Measurements from ENCODE around the gene KRABD2.

Gene KRABD2

DNA sequence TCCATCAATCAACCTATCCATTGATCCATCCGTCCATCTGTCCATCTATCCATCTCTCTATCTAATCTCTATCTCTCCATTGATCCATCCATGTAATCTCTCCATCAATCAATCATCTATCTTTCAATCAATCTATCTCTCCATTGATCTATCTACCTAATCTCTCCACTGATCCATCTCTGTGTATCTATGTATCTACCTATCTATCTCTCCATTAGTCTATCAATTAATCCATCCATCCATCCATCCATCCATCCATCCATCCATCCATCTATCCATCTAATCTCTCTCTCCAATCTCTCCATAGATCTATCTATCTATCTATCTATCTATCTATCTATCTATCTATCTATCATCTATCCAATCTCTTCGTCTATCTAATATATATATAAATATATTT, 24.6 kb upstream of the KRABD2 start:
- 27% methylated on average over 2 of the region's 2 CpGs for WGBS (ENCODE audit: insufficient coverage, insufficient replicate concordance, low lambda C conversion rate, missing lambda C conversion rate)
- in situ Hi-C loops (cut with MboI) = no loop called here
- H3K27me3 ChIP-seq (replicated peaks in 1 of 2; ENCODE audit: control insufficient read depth in 2 of 2, insufficient read depth in 2 of 2, low read length in 1 of 2) = peaks cover 0 to 2% of the 10 kb centered on the region in 2 experiments; a peak in 2 of 4 replicates
- intact Hi-C loops (cut with micrococcal nuclease; ENCODE audit: unreplicated experiment) = no loop called here
- no peaks in the 10 kb centered on the region for H3K36me3 ChIP-seq (ENCODE audit: control insufficient read depth in 2 of 2, insufficient read depth in 2 of 2, low read length in 1 of 2)
- no peak overlapping the region for H2AFZ ChIP-seq (ENCODE audit: control insufficient read depth, low read depth, low read length)
- no peak overlapping the region for H3K27ac ChIP-seq (ENCODE audit: control insufficient read depth, insufficient read depth)
- ATAC-seq (no peak), DNase-seq (ENCODE audit: low read depth, low spot score) (no peak), FAIRE-seq (no peak)
- BruUV-seq (replicated peaks) = no TSS peak
- RAD21 ChIA-PET (ENCODE audit: unreplicated experiment) = no interaction called here
- no peaks in the 10 kb centered on the region for H3K4me1 ChIP-seq (ENCODE audit: control insufficient read depth, insufficient read depth, low read length)
- H3K9ac ChIP-seq (ENCODE audit: control insufficient read depth, insufficient read depth, low read length) = no peak overlapping the region
- CTCF ChIA-PET = interaction anchor here (0.7 kb wide), 1 partner anchor 9 kb away, joined by 6 read pairs; no protein-coding TSS in a partner anchor
- no peak overlapping the region for H3K4me3 ChIP-seq
- POLR2A ChIA-PET = no interaction called here
- SMC1A ChIA-PET (ENCODE audit: uncharacterized antibody, unreplicated experiment) = no interaction called here
- TF ChIP-seq SREBF1 (IDR thresholded peaks at IDR 0.05; ENCODE audit: low read length) = no peak
- no peak for TF ChIP-seq DPF2 (IDR thresholded peaks at IDR 0.05)
- no peaks in the 10 kb centered on the region for H3K79me2 ChIP-seq (ENCODE audit: control insufficient read depth, insufficient read depth, low read length)
- H4K20me1 ChIP-seq (ENCODE audit: control insufficient read depth, insufficient read depth) = no peaks in the 10 kb centered on the region
- no peak overlapping the region for H3K4me2 ChIP-seq (ENCODE audit: control insufficient read depth, insufficient read depth)
- no peaks in the 10 kb centered on the region for H3K9me3 ChIP-seq (replicated peaks; ENCODE audit: control insufficient read depth, insufficient read depth, low read length)

DNA sequence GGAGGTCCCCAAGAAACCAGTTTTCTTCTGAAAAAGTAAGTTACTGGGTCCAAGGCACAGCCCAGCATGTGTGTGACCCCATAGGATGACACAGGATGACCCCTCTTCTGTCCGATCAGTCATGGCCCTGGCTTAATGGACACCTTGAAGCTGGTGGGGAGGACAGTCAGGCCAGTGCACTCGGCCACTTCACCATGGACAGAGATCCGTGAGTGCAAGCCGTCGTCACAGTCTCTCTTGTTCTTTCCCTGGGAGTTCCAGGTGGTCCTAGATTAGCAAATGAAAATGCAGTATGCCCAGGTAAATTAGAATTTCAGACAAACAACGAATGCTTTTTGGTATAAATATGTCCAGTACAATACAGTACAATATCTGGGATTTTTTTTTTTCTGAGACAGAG, 22.5 kb upstream of the KRABD2 start:
- Histone ChIP-seq H3K79me2 (ENCODE audit: control insufficient read depth, insufficient read depth, low read length) (no peaks in the 10 kb centered on the region), H3K4me3 (no peak overlapping the region), H3K4me1 (ENCODE audit: control insufficient read depth, insufficient read depth, low read length) (no peaks in the 10 kb centered on the region), H3K9me3 (replicated peaks; ENCODE audit: control insufficient read depth, insufficient read depth, low read length) (no peaks in the 10 kb centered on the region), H4K20me1 (ENCODE audit: control insufficient read depth, insufficient read depth) (no peaks in the 10 kb centered on the region), H3K27ac (ENCODE audit: control insufficient read depth, insufficient read depth) (no peak overlapping the region), H3K27me3 (replicated peaks in 1 of 2; ENCODE audit: control insufficient read depth in 2 of 2, insufficient read depth in 2 of 2, low read length in 1 of 2) (peaks cover 0 to 2% of the 10 kb centered on the region in 2 experiments; a peak in 2 of 4 replicates), H3K4me2 (ENCODE audit: control insufficient read depth, insufficient read depth) (no peak overlapping the region), H2AFZ (ENCODE audit: control insufficient read depth, low read depth, low read length) (no peak overlapping the region), H3K36me3 (ENCODE audit: control insufficient read depth in 2 of 2, insufficient read depth in 2 of 2, low read length in 1 of 2) (no peaks in the 10 kb centered on the region), H3K9ac (ENCODE audit: control insufficient read depth, insufficient read depth, low read length) (no peak overlapping the region)
- SMC1A ChIA-PET (ENCODE audit: uncharacterized antibody, unreplicated experiment) = no interaction called here
- in situ Hi-C loops (cut with MboI) = no loop called here
- CTCF ChIA-PET = no interaction called here
- POLR2A ChIA-PET = no interaction called here
- intact Hi-C loops (cut with micrococcal nuclease; ENCODE audit: unreplicated experiment) = no loop called here
- BruUV-seq (replicated peaks) = no TSS peak
- DNase-seq (ENCODE audit: low read depth, low spot score) (no peak), ATAC-seq (no peak), FAIRE-seq (no peak)
- no peak for TF ChIP-seq SMAD5 (IDR thresholded peaks at IDR 0.05; ENCODE audit: low read depth)
- TF ChIP-seq, protein P1, sequence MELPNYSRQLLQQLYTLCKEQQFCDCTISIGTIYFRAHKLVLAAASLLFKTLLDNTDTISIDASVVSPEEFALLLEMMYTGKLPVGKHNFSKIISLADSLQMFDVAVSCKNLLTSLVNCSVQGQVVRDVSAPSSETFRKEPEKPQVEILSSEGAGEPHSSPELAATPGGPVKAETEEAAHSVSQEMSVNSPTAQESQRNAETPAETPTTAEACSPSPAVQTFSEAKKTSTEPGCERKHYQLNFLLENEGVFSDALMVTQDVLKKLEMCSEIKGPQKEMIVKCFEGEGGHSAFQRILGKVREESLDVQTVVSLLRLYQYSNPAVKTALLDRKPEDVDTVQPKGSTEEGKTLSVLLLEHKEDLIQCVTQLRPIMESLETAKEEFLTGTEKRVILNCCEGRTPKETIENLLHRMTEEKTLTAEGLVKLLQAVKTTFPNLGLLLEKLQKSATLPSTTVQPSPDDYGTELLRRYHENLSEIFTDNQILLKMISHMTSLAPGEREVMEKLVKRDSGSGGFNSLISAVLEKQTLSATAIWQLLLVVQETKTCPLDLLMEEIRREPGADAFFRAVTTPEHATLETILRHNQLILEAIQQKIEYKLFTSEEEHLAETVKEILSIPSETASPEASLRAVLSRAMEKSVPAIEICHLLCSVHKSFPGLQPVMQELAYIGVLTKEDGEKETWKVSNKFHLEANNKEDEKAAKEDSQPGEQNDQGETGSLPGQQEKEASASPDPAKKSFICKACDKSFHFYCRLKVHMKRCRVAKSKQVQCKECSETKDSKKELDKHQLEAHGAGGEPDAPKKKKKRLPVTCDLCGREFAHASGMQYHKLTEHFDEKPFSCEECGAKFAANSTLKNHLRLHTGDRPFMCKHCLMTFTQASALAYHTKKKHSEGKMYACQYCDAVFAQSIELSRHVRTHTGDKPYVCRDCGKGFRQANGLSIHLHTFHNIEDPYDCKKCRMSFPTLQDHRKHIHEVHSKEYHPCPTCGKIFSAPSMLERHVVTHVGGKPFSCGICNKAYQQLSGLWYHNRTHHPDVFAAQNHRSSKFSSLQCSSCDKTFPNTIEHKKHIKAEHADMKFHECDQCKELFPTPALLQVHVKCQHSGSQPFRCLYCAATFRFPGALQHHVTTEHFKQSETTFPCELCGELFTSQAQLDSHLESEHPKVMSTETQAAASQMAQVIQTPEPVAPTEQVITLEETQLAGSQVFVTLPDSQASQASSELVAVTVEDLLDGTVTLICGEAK (IDR thresholded peaks at IDR 0.05; ENCODE audit: borderline replicate concordance) = no peak
- TF ChIP-seq SPI1 (IDR thresholded peaks at IDR 0.05; ENCODE audit: borderline replicate concordance, insufficient read depth, low read depth, low read length) = no peak
- TF ChIP-seq SUPT20H (IDR thresholded peaks at IDR 0.05; ENCODE audit: borderline replicate concordance, control insufficient read depth, low read depth, low read length) = no peak
- TF ChIP-seq EZH2 (IDR thresholded peaks at IDR 0.05; ENCODE audit: borderline replicate concordance, control insufficient read depth, low read depth, low read length) = no peak
- TF ChIP-seq RFX5 (IDR thresholded peaks at IDR 0.05; ENCODE audit: low read depth, low read length) = no peak
- 34% methylated on average over 6 of the region's 6 CpGs for WGBS (ENCODE audit: insufficient coverage, insufficient replicate concordance, low lambda C conversion rate, missing lambda C conversion rate)
- RAD21 ChIA-PET (ENCODE audit: unreplicated experiment) = no interaction called here

Data from GM12878 (cell line).